ENCODE measurements around the gene PASD1. TPM values are rescaled to one million over a fixed set of nuclear protein-coding genes. Genes with fewer than 3 reads are reported as not detected.
"Not testable (repeated sequence)": the region's sequence is repeated elsewhere in the genome, so short reads cannot be mapped to it uniquely, and the experiment has no call there.

Gene PASD1
- not detected for polyA plus RNA-seq (2013, experiment 1 of 4)
- not detected for polyA plus RNA-seq (2013, experiment 2 of 4)
- not detected for polyA plus RNA-seq (2013, experiment 3 of 4)
- polyA plus RNA-seq (2013, experiment 4 of 4): not detected

DNA sequence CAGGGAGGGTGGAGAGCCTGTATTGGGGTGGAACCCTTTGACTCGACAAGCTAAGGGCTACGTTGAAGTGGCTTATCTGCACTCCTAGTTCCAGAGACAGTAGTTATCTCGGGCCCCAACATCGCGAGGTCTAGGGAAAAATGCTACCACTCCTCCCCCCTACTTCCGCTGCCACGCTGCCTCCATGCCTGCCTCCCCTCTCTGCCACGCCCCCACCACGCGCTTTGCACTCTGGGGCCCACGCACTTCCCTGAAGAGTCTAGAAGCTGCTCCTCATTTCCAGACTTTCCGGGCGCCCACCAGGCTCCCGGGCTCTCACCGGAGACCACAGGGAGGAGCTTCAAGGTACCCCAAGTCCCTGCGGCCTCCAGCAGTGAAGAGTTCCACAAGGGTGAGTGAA lies at the start of gene PASD1:
Gene PASD1 (plus strand): TSS at position 227 of the 400 bp plus-strand sequence. CDS start 37,879 bp downstream, outside the sequence.
- Histone ChIP-seq H3K4me1 (ENCODE audit: control insufficient read depth, insufficient read depth, low read length) (no peaks in the 10 kb centered on the region), H3K9me3 (ENCODE audit: control insufficient read depth, low read length) (no peaks in the 10 kb centered on the region), H3K36me3 (ENCODE audit: control insufficient read depth, insufficient read depth, low read length) (no peaks in the 10 kb centered on the region), H3K4me3 (ENCODE audit: insufficient read depth, low read depth, low read length) (no peak within 1 kb of the TSS), H3K27me3 (ENCODE audit: control insufficient read depth, insufficient read depth, low read length, poor library complexity, severe bottlenecking) (no peaks in the 10 kb centered on the region), H3K27ac (ENCODE audit: insufficient read depth, low read depth, low read length, poor library complexity, severe bottlenecking) (no peak within 1 kb of the TSS)
- 94 to 95% methylated on average over 16 of the region's 16 CpGs for WGBS, 2 experiments

DNA sequence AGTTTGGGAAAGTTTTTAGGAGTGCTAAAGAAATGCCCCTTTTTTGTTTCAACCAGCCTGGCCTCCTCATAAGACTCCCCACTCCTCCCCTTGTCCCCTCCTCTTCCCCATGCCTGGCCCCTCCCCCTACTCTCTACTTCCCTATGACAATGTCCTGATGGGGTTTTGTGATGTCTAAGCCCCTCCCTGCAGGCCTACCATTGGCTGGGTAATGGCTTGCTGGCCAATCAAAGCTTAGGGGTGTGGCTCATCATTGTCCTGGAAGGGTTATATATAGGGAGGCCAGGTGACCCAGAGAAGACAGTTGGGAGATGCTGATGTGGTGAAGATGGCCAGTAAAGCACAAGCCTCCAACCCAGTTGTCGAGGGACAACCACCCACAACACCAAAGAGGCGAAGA lies 48.2 kb upstream of the PASD1 start:
- no peak overlapping the region for H3K27ac ChIP-seq (ENCODE audit: insufficient read depth, low read depth, low read length, poor library complexity, severe bottlenecking)
- no peaks in the 10 kb centered on the region for H3K27me3 ChIP-seq (ENCODE audit: control insufficient read depth, insufficient read depth, low read length, poor library complexity, severe bottlenecking)
- no peaks in the 10 kb centered on the region for H3K36me3 ChIP-seq (ENCODE audit: control insufficient read depth, insufficient read depth, low read length)
- 78 to 80% methylated on average over 1 of the region's 2 CpGs for WGBS, 2 experiments
- no peaks in the 10 kb centered on the region for H3K4me1 ChIP-seq (ENCODE audit: control insufficient read depth, insufficient read depth, low read length)
- no peaks in the 10 kb centered on the region for H3K9me3 ChIP-seq (ENCODE audit: control insufficient read depth, low read length)
- no peak overlapping the region for H3K4me3 ChIP-seq (ENCODE audit: insufficient read depth, low read depth, low read length)

- no peaks in the 10 kb centered on the region for H3K4me1 ChIP-seq (ENCODE audit: control insufficient read depth, insufficient read depth, low read length)
- no peaks in the 10 kb centered on the region for H3K36me3 ChIP-seq (ENCODE audit: control insufficient read depth, insufficient read depth, low read length)
- WGBS, 2 experiments: 84 to 86% methylated on average over 15 of the region's 15 CpGs
- no peak overlapping the region for H3K27ac ChIP-seq (ENCODE audit: insufficient read depth, low read depth, low read length, poor library complexity, severe bottlenecking)
- H3K9me3 ChIP-seq (ENCODE audit: control insufficient read depth, low read length): no peaks in the 10 kb centered on the region
- H3K4me3 ChIP-seq (ENCODE audit: insufficient read depth, low read depth, low read length): no peak overlapping the region
- no peaks in the 10 kb centered on the region for H3K27me3 ChIP-seq (ENCODE audit: control insufficient read depth, insufficient read depth, low read length, poor library complexity, severe bottlenecking)
These were observed 46.8 kb upstream of the PASD1 start for GRCh38 chrX:151516538-151517187.

DNA sequence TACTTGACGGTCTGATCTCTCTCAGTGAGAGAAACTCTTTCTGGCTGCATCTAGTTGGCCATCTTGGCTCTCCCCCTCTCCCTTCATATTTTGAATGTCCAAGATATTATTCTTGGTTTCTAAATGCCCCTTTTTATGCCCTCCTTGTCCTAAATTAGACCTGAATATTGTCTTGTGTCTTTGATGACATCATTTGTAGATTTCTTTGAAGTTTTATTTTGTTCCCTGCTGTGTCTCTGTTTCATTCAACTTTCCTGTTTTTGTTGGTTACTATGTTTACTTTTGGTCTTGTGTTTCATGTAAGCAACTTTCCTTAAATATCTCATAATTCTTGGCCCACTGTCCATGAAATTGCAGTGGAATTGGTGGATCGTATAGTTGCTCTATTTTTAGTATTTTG lies 46.1 kb upstream of the PASD1 start:
- Histone ChIP-seq H3K9me3 (ENCODE audit: control insufficient read depth, low read length) (no peaks in the 10 kb centered on the region), H3K27ac (ENCODE audit: insufficient read depth, low read depth, low read length, poor library complexity, severe bottlenecking) (no peak overlapping the region), H3K4me3 (ENCODE audit: insufficient read depth, low read depth, low read length) (no peak overlapping the region), H3K4me1 (ENCODE audit: control insufficient read depth, insufficient read depth, low read length) (peaks cover 2% of the 10 kb centered on the region), H3K27me3 (ENCODE audit: control insufficient read depth, insufficient read depth, low read length, poor library complexity, severe bottlenecking) (no peaks in the 10 kb centered on the region), H3K36me3 (ENCODE audit: control insufficient read depth, insufficient read depth, low read length) (no peaks in the 10 kb centered on the region)
- 67 to 88% methylated on average over 1 of the region's 2 CpGs for WGBS, 2 experiments

DNA sequence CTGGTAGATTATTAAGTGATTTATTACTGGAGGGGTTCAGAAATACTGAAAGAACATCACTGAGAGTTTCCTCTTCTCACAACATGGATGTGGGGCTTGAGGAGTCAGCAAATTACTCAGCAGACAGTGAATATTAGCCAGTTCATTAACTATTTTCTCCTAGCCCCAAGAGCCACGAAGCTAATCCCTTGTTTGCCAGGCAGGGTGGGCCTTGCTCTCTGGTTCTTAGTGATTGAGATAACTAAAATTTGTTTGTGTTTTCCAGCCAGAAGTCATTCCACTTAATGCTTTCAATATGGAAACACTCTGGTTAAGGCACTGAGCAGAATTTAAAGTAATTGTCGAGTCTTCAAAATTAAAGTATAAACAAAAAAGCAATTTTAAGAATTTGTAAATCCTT lies 40.1 kb upstream of the PASD1 start:
- Histone ChIP-seq H3K4me3 (ENCODE audit: insufficient read depth, low read depth, low read length) (no peak overlapping the region), H3K4me1 (ENCODE audit: control insufficient read depth, insufficient read depth, low read length) (peaks cover 4% of the 10 kb centered on the region), H3K36me3 (ENCODE audit: control insufficient read depth, insufficient read depth, low read length) (no peaks in the 10 kb centered on the region), H3K27ac (ENCODE audit: insufficient read depth, low read depth, low read length, poor library complexity, severe bottlenecking) (no peak overlapping the region), H3K9me3 (ENCODE audit: control insufficient read depth, low read length) (no peaks in the 10 kb centered on the region), H3K27me3 (ENCODE audit: control insufficient read depth, insufficient read depth, low read length, poor library complexity, severe bottlenecking) (no peaks in the 10 kb centered on the region)
- WGBS, 2 experiments: 100% methylated on average over 1 of the region's 2 CpGs; no CpG with 5 or more reads in 1 of the 2 experiments

DNA sequence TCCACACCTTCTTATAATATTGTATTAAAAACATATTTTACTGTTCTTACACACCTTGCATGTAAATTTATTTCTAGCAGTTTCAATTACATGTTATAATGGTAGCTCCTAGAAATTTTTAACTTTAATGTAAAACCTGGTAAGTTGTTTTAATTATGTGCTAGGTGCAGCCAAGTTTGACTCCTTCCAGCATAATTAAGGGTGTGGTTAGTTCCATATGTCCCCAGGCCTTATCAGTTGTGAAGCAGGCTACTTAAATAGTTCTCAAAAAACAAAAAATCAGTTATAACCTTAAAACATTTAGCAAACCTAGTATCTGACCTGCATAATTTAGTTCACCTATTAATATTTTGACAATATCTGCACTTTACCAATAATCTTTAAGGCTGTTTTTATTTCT lies 26.9 kb upstream of the PASD1 start:
- Histone ChIP-seq H3K27me3 (ENCODE audit: control insufficient read depth, insufficient read depth, low read length, poor library complexity, severe bottlenecking) (no peaks in the 10 kb centered on the region), H3K9me3 (ENCODE audit: control insufficient read depth, low read length) (no peaks in the 10 kb centered on the region), H3K4me3 (ENCODE audit: insufficient read depth, low read depth, low read length) (no peak overlapping the region), H3K27ac (ENCODE audit: insufficient read depth, low read depth, low read length, poor library complexity, severe bottlenecking) (no peak overlapping the region), H3K36me3 (ENCODE audit: control insufficient read depth, insufficient read depth, low read length) (no peaks in the 10 kb centered on the region), H3K4me1 (ENCODE audit: control insufficient read depth, insufficient read depth, low read length) (no peaks in the 10 kb centered on the region)

DNA sequence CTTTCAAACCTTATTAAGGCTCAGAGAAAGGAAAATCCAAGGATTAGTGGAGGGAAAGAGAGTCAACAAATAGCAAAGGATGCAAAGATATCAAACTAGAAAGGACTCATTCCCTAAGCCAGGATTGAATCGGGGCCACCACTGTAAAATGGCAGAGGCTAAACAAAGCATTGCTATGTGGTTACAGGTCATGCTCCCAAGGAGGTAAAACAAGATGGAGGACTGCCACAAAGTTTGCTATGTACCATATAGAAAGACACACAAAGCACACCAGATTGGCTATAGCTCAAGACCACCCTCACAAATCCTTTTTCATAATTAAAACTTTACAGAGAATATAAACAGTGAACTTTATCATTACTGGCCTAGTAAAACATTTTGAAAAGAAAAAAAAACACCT lies 25.9 kb upstream of the PASD1 start:
- WGBS, 2 experiments: 92 to 95% methylated on average over 1 of the region's 1 CpG
- no peak overlapping the region for H3K27ac ChIP-seq (ENCODE audit: insufficient read depth, low read depth, low read length, poor library complexity, severe bottlenecking)
- H3K36me3 ChIP-seq (ENCODE audit: control insufficient read depth, insufficient read depth, low read length): no peaks in the 10 kb centered on the region
- no peak overlapping the region for H3K4me3 ChIP-seq (ENCODE audit: insufficient read depth, low read depth, low read length)
- H3K9me3 ChIP-seq (ENCODE audit: control insufficient read depth, low read length): no peaks in the 10 kb centered on the region
- no peaks in the 10 kb centered on the region for H3K4me1 ChIP-seq (ENCODE audit: control insufficient read depth, insufficient read depth, low read length)
- H3K27me3 ChIP-seq (ENCODE audit: control insufficient read depth, insufficient read depth, low read length, poor library complexity, severe bottlenecking): no peaks in the 10 kb centered on the region

DNA sequence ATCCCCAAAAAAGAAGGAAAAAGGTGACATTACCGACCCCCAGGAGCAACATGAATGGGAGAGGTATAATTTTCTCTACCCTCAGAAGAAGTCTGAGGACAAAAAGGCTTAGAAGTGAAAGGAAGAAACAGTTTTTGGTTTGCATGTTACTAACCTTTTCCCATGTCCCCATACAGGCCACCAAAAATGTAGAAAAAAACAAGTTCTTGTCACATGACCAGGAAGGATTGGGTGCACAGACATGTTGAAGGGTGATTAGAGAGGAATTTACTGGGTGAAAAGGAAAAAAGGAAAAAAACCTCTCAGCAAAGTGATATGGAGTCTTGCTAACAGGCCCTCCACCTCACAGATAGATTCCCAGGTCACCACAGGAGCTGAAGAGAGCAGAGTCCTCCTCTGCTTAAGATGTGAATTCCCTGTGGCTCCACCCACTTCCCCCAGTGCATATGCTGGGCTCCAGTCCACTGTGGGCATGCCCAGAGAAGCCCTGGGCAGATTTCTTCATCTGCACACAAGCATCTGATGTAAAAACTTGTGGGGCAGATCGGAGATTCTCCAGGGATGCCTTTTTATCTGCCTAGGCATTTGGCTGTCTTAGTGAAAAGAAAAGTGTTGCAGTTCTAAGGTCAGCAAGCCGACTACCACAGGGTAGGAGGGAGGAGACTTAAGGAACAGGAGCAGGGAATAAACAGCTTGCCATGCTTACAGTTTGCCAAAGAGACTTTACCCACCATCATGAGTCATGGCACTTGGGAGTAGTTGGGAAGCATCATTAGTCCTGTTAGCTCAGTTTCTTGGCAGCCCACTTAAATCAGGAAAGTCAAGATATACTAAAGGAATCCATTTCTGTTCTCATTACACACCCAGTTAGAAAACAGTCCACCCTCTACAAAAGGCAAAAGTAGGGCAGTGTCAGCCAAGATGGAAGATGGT lies 25.0 kb upstream of the PASD1 start:
- Histone ChIP-seq H3K27ac (ENCODE audit: insufficient read depth, low read depth, low read length, poor library complexity, severe bottlenecking) (no peak overlapping the region), H3K4me1 (ENCODE audit: control insufficient read depth, insufficient read depth, low read length) (no peaks in the 10 kb centered on the region), H3K27me3 (ENCODE audit: control insufficient read depth, insufficient read depth, low read length, poor library complexity, severe bottlenecking) (no peaks in the 10 kb centered on the region), H3K4me3 (ENCODE audit: insufficient read depth, low read depth, low read length) (no peak overlapping the region), H3K9me3 (ENCODE audit: control insufficient read depth, low read length) (no peaks in the 10 kb centered on the region), H3K36me3 (ENCODE audit: control insufficient read depth, insufficient read depth, low read length) (no peaks in the 10 kb centered on the region)
- WGBS, 2 experiments: 81 to 96% methylated on average over 3 of the region's 3 CpGs

DNA sequence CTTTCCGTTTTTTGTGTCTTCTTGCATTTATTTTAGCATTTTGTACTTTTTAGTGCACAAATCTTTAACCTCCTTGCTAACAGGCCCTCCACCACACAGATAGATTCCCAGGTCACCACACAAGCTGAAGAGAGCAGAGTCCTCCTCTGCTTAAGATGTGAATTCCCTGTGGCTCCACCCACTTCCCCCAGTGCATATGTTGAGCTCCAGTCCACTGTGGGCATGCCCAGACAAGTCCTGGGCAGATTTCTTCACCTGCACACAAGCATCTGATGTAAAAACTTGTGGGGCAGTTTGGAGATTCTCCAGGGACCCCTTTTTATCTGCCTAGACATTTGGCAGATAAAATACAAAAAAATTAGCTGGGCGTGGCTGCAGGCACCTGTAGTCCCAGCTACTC lies 19.8 kb upstream of the PASD1 start:
- no peaks in the 10 kb centered on the region for H3K36me3 ChIP-seq (ENCODE audit: control insufficient read depth, insufficient read depth, low read length)
- no peak overlapping the region for H3K27ac ChIP-seq (ENCODE audit: insufficient read depth, low read depth, low read length, poor library complexity, severe bottlenecking)
- WGBS, 2 experiments: 89 to 99% methylated on average over 2 of the region's 2 CpGs
- H3K27me3 ChIP-seq (ENCODE audit: control insufficient read depth, insufficient read depth, low read length, poor library complexity, severe bottlenecking): no peaks in the 10 kb centered on the region
- no peak overlapping the region for H3K4me3 ChIP-seq (ENCODE audit: insufficient read depth, low read depth, low read length)
- H3K9me3 ChIP-seq (ENCODE audit: control insufficient read depth, low read length): no peaks in the 10 kb centered on the region
- H3K4me1 ChIP-seq (ENCODE audit: control insufficient read depth, insufficient read depth, low read length): no peaks in the 10 kb centered on the region

DNA sequence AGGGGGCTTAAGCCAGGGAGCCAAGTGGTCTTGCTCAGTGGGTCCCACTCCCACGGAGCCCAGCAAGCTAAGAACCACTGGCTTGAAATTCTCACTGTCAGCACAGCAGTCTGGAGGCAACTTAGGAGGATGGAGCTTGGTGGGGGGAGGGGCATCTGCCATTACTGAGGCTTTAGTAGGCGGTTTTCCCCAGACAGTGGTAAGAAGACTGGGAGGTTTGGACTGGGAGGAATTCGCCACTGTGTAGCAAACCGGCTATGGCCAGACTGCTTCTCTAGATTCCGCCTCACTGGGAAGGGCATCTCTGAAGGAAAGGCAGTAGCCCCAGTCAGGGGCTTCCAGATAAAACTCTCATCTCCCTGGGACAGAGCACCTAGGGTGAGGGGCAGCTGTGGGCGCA lies 17.2 kb upstream of the PASD1 start:
- not testable (repeated sequence) for H3K9me3 ChIP-seq (ENCODE audit: control insufficient read depth, low read length); H3K4me3 ChIP-seq (ENCODE audit: insufficient read depth, low read depth, low read length); H3K4me1 ChIP-seq (ENCODE audit: control insufficient read depth, insufficient read depth, low read length); H3K27ac ChIP-seq (ENCODE audit: insufficient read depth, low read depth, low read length, poor library complexity, severe bottlenecking); H3K27me3 ChIP-seq (ENCODE audit: control insufficient read depth, insufficient read depth, low read length, poor library complexity, severe bottlenecking); H3K36me3 ChIP-seq (ENCODE audit: control insufficient read depth, insufficient read depth, low read length)
- WGBS, 2 experiments: 78 to 81% methylated on average over 6 of the region's 6 CpGs
